WTC11 (cell line): Measurements from ENCODE around the gene BMP10. TPM values are rescaled to one million over a fixed set of nuclear protein-coding genes. Genes with fewer than 3 reads are reported as not detected.

Source experiments
- ATAC-seq: fragments of 200-7000 bp; cut with Tn5 transposase; 2 replicates; pipeline ENCODE4 v1.10.0; 2021; ENCODE audit warnings: mild to moderate bottlenecking, moderate library complexity
- CTCF ChIA-PET: fragments of 300-600 bp; sonication (Branson Sonifier 250); formaldehyde crosslinking; loops from one replicate; lab custom pipeline; 2021; ENCODE audit warnings: antibody characterized with exemption; lab: Charles Lee
- POLR2A ChIA-PET: fragments of 350-600 bp; sonication (Branson Sonifier 250); formaldehyde crosslinking; loops from one replicate; lab custom pipeline; 2021; ENCODE audit warnings: antibody characterized with exemption; lab: Charles Lee
- DNase-seq: peaks from one replicate; pipeline ENCODE4 v3.0.0; 2021; ENCODE audit warnings: low spot score
- H3K27ac Mint-ChIP-seq: 2 replicates; pipeline ENCODE4 v1.8.0; 2021; ENCODE audit warnings: mixed read lengths
- H3K27me3 Mint-ChIP-seq: 2 replicates; pipeline ENCODE4 v1.8.0; 2021; ENCODE audit warnings: low read depth, mild to moderate bottlenecking, moderate library complexity, mixed read lengths
- H3K36me3 Mint-ChIP-seq: 2 replicates; pipeline ENCODE4 v1.8.0; 2021; ENCODE audit warnings: mixed read lengths
- H3K4me1 Mint-ChIP-seq: 2 replicates; pipeline ENCODE4 v1.8.0; 2022; ENCODE audit warnings: mixed read lengths
- H3K4me3 Mint-ChIP-seq: 2 replicates; pipeline ENCODE4 v1.8.0; 2021; ENCODE audit warnings: mild to moderate bottlenecking, moderate library complexity, mixed read lengths
- H3K9me3 Mint-ChIP-seq: 2 replicates; pipeline ENCODE4 v1.8.0; 2021; ENCODE audit warnings: mixed read lengths
- CBFB ChIP-seq: sonication (generic); formaldehyde crosslinking; IDR thresholded peaks from 2 replicates; pipeline ENCODE4 v1.8.1; 2022; ENCODE audit warnings: mild to moderate bottlenecking, low read depth, missing genetic modification reagents
- ELF4 ChIP-seq: sonication (generic); formaldehyde crosslinking; IDR thresholded peaks from 2 replicates; pipeline ENCODE4 v1.8.1; 2022; ENCODE audit warnings: low read depth, mild to moderate bottlenecking, moderate library complexity, missing genetic modification reagents
- ESRRA ChIP-seq: sonication (generic); formaldehyde crosslinking; IDR thresholded peaks from 2 replicates; pipeline ENCODE4 v1.8.1; 2022; ENCODE audit warnings: mild to moderate bottlenecking, missing genetic modification reagents, borderline replicate concordance
- ETV6 ChIP-seq: sonication (generic); formaldehyde crosslinking; IDR thresholded peaks from 2 replicates; pipeline ENCODE4 v1.8.1; 2022; ENCODE audit warnings: mild to moderate bottlenecking, missing genetic modification reagents
- FOXJ3 ChIP-seq: sonication (generic); formaldehyde crosslinking; IDR thresholded peaks from 2 replicates; pipeline ENCODE4 v1.9.0; 2021; ENCODE audit warnings: missing genetic modification reagents, mild to moderate bottlenecking, borderline replicate concordance
- GABPB1 ChIP-seq: sonication (generic); formaldehyde crosslinking; IDR thresholded peaks from 2 replicates; pipeline ENCODE4 v1.8.1; 2023; ENCODE audit warnings: mild to moderate bottlenecking, missing genetic modification reagents
- HMGXB4 ChIP-seq: sonication (generic); formaldehyde crosslinking; IDR thresholded peaks from 2 replicates; pipeline ENCODE4 v1.8.1; 2023; ENCODE audit warnings: mild to moderate bottlenecking, moderate library complexity, missing genetic modification reagents
- JAZF1 ChIP-seq: fragments of 250-450 bp; sonication (Bioruptor Pico); IDR thresholded peaks from 2 replicates; pipeline ENCODE4 v1.9.0; 2021; ENCODE audit warnings: moderate library complexity, mild to moderate bottlenecking, inconsistent platforms
- NFE2L1 ChIP-seq: sonication (generic); formaldehyde crosslinking; IDR thresholded peaks from 2 replicates; pipeline ENCODE4 v1.8.1; 2023; ENCODE audit warnings: missing genetic modification reagents
- NR3C1 ChIP-seq: sonication (generic); formaldehyde crosslinking; conservative IDR thresholded peaks from 2 replicates; pipeline ENCODE4 v1.8.1; 2023; ENCODE audit warnings: low read depth, mild to moderate bottlenecking, missing genetic modification reagents
- OVOL2 ChIP-seq: fragments of 250-450 bp; sonication (Bioruptor Pico); IDR thresholded peaks from 2 replicates; pipeline ENCODE4 v1.9.0; 2021; ENCODE audit warnings: mild to moderate bottlenecking, borderline replicate concordance
- TCF7 ChIP-seq: sonication (generic); formaldehyde crosslinking; IDR thresholded peaks from 2 replicates; pipeline ENCODE4 v1.8.0; 2022; ENCODE audit warnings: mild to moderate bottlenecking, low read depth, missing genetic modification reagents, moderate library complexity
- TEAD4 ChIP-seq: sonication (generic); formaldehyde crosslinking; IDR thresholded peaks from 2 replicates; pipeline ENCODE4 v1.8.0; 2022; ENCODE audit warnings: mild to moderate bottlenecking, missing genetic modification reagents
- TP53 ChIP-seq: sonication (generic); formaldehyde crosslinking; IDR thresholded peaks from 2 replicates; pipeline ENCODE4 v1.8.1; 2023; ENCODE audit warnings: mild to moderate bottlenecking, missing genetic modification reagents
- ZBTB21 ChIP-seq: sonication (generic); formaldehyde crosslinking; IDR thresholded peaks from 2 replicates; pipeline ENCODE4 v1.8.1; 2023; ENCODE audit warnings: mild to moderate bottlenecking, missing genetic modification reagents, borderline replicate concordance
- ZNF138 ChIP-seq: sonication (generic); formaldehyde crosslinking; conservative IDR thresholded peaks from 2 replicates; pipeline ENCODE4 v1.8.1; 2022; ENCODE audit warnings: mild to moderate bottlenecking, moderate library complexity, missing genetic modification reagents
- ZNF232 ChIP-seq: sonication (generic); formaldehyde crosslinking; IDR thresholded peaks from 2 replicates; pipeline ENCODE4 v1.8.0; 2022; ENCODE audit warnings: mild to moderate bottlenecking, missing genetic modification reagents
- ZNF263 ChIP-seq: sonication (generic); formaldehyde crosslinking; IDR thresholded peaks from 2 replicates; pipeline ENCODE4 v1.8.1; 2022; ENCODE audit warnings: low read depth, mild to moderate bottlenecking, moderate library complexity, missing genetic modification reagents
- ZNF317 ChIP-seq: sonication (generic); formaldehyde crosslinking; IDR thresholded peaks from 2 replicates; pipeline ENCODE4 v1.8.1; 2023; ENCODE audit warnings: low read depth, mild to moderate bottlenecking, moderate library complexity, missing genetic modification reagents, borderline replicate concordance
- ZNF416 ChIP-seq: fragments of 250-450 bp; sonication (Bioruptor Pico); IDR thresholded peaks from 2 replicates; pipeline ENCODE4 v1.9.0; 2021; ENCODE audit warnings: mild to moderate bottlenecking, inconsistent platforms
- total RNA-seq: library from RNA; stranded (reverse); gene quantifications from 3 replicates; pipeline ENCODE4 v1.2.3, GENCODE V29; 2021
- TF ChIP-seq, protein P1 (sequence below): sonication (generic); formaldehyde crosslinking; IDR thresholded peaks from 2 replicates; pipeline ENCODE4 v1.8.0; 2023; ENCODE audit warnings: missing genetic modification reagents, mild to moderate bottlenecking, borderline replicate concordance
- TF ChIP-seq, protein P2 (sequence below): sonication (generic); formaldehyde crosslinking; IDR thresholded peaks from 2 replicates; pipeline ENCODE4 v1.8.1; 2023; ENCODE audit warnings: mild to moderate bottlenecking, missing genetic modification reagents
- TF ChIP-seq, protein P3 (sequence below): fragments of 200-600 bp; IDR thresholded peaks from 2 replicates; pipeline ENCODE4 v1.8.0; 2022; ENCODE audit warnings: antibody characterized with exemption
- TF ChIP-seq, protein P4 (sequence below): sonication (generic); formaldehyde crosslinking; IDR thresholded peaks from 2 replicates; pipeline ENCODE4 v1.8.0; 2023; ENCODE audit warnings: mild to moderate bottlenecking, missing genetic modification reagents

The BMP10 gene
- total RNA-seq, 1 experiment from 2014 or later, result not detected

- peaks cover 5% of the 10 kb centered on the region; the same call in 1 of the 2 replicates for H3K4me1 Mint-ChIP-seq
- no peak for TF ChIP-seq ESRRA (CRISPR knock-in tag)
- TF ChIP-seq NR3C1 (CRISPR knock-in tag), result no peak
- no peak for TF ChIP-seq ZNF232 (CRISPR knock-in tag)
- TF ChIP-seq ZNF138, result no peak
- TF ChIP-seq, protein P1, sequence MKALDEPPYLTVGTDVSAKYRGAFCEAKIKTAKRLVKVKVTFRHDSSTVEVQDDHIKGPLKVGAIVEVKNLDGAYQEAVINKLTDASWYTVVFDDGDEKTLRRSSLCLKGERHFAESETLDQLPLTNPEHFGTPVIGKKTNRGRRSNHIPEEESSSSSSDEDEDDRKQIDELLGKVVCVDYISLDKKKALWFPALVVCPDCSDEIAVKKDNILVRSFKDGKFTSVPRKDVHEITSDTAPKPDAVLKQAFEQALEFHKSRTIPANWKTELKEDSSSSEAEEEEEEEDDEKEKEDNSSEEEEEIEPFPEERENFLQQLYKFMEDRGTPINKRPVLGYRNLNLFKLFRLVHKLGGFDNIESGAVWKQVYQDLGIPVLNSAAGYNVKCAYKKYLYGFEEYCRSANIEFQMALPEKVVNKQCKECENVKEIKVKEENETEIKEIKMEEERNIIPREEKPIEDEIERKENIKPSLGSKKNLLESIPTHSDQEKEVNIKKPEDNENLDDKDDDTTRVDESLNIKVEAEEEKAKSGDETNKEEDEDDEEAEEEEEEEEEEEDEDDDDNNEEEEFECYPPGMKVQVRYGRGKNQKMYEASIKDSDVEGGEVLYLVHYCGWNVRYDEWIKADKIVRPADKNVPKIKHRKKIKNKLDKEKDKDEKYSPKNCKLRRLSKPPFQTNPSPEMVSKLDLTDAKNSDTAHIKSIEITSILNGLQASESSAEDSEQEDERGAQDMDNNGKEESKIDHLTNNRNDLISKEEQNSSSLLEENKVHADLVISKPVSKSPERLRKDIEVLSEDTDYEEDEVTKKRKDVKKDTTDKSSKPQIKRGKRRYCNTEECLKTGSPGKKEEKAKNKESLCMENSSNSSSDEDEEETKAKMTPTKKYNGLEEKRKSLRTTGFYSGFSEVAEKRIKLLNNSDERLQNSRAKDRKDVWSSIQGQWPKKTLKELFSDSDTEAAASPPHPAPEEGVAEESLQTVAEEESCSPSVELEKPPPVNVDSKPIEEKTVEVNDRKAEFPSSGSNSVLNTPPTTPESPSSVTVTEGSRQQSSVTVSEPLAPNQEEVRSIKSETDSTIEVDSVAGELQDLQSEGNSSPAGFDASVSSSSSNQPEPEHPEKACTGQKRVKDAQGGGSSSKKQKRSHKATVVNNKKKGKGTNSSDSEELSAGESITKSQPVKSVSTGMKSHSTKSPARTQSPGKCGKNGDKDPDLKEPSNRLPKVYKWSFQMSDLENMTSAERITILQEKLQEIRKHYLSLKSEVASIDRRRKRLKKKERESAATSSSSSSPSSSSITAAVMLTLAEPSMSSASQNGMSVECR (CRISPR knock-in tag), result no peak
- TF ChIP-seq, protein P2, sequence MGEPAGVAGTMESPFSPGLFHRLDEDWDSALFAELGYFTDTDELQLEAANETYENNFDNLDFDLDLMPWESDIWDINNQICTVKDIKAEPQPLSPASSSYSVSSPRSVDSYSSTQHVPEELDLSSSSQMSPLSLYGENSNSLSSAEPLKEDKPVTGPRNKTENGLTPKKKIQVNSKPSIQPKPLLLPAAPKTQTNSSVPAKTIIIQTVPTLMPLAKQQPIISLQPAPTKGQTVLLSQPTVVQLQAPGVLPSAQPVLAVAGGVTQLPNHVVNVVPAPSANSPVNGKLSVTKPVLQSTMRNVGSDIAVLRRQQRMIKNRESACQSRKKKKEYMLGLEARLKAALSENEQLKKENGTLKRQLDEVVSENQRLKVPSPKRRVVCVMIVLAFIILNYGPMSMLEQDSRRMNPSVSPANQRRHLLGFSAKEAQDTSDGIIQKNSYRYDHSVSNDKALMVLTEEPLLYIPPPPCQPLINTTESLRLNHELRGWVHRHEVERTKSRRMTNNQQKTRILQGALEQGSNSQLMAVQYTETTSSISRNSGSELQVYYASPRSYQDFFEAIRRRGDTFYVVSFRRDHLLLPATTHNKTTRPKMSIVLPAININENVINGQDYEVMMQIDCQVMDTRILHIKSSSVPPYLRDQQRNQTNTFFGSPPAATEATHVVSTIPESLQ (CRISPR knock-in tag), result no peak
- no peak for TF ChIP-seq CBFB (CRISPR knock-in tag)
- TF ChIP-seq, protein P3, sequence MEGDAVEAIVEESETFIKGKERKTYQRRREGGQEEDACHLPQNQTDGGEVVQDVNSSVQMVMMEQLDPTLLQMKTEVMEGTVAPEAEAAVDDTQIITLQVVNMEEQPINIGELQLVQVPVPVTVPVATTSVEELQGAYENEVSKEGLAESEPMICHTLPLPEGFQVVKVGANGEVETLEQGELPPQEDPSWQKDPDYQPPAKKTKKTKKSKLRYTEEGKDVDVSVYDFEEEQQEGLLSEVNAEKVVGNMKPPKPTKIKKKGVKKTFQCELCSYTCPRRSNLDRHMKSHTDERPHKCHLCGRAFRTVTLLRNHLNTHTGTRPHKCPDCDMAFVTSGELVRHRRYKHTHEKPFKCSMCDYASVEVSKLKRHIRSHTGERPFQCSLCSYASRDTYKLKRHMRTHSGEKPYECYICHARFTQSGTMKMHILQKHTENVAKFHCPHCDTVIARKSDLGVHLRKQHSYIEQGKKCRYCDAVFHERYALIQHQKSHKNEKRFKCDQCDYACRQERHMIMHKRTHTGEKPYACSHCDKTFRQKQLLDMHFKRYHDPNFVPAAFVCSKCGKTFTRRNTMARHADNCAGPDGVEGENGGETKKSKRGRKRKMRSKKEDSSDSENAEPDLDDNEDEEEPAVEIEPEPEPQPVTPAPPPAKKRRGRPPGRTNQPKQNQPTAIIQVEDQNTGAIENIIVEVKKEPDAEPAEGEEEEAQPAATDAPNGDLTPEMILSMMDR, result no peak
- TF ChIP-seq ETV6 (CRISPR knock-in tag), result no peak
- TF ChIP-seq HMGXB4, result no peak
- TF ChIP-seq ZNF317 (CRISPR knock-in tag), result no peak
- no peak for TF ChIP-seq OVOL2
- TF ChIP-seq TCF7 (CRISPR knock-in tag), result no peak
- no peak for TF ChIP-seq TP53 (CRISPR knock-in tag)
- no peak for TF ChIP-seq ZNF416 (CRISPR knock-in tag)
- no peak for TF ChIP-seq GABPB1 (CRISPR knock-in tag)
- TF ChIP-seq, all 79 proteins: peak for 0
- CTCF ChIA-PET, result interaction anchor here (1.5 to 1.8 kb wide), 2 partner anchors 14 to 99 kb away, joined by 4 to 8 read pairs; no protein-coding TSS in a partner anchor
- Mint-ChIP-seq H3K27ac (no peak overlapping the region), H3K36me3 (no peaks in the 10 kb centered on the region), H3K4me3 (no peak overlapping the region), H3K27me3 (no peaks in the 10 kb centered on the region; the same call in 1 of the 2 replicates), H3K9me3 (no peaks in the 10 kb centered on the region)
- ATAC-seq, result no peak
- no peak for DNase-seq
- POLR2A ChIA-PET, result no interaction called here
Measured at GRCh38 chr2:68850524-68850923, 20.7 kb downstream of the BMP10 start.

GRCh38 chr2:68849579-68850030 is 21.6 kb downstream of the BMP10 start:
- Mint-ChIP-seq H3K4me3 (no peak overlapping the region), H3K9me3 (no peaks in the 10 kb centered on the region), H3K4me1 (peaks cover 5% of the 10 kb centered on the region; the same call in 1 of the 2 replicates), H3K27me3 (no peaks in the 10 kb centered on the region), H3K36me3 (no peaks in the 10 kb centered on the region), H3K27ac (no peak overlapping the region)
- no peak for DNase-seq
- CTCF ChIA-PET, result no interaction called here
- no peak for ATAC-seq
- POLR2A ChIA-PET, result no interaction called here
- no peak for TF ChIP-seq FOXJ3 (CRISPR knock-in tag)
- no peak for TF ChIP-seq ELF4
- TF ChIP-seq ZNF263, result no peak
- TF ChIP-seq NFE2L1 (CRISPR knock-in tag), result no peak
- TF ChIP-seq, protein P4, sequence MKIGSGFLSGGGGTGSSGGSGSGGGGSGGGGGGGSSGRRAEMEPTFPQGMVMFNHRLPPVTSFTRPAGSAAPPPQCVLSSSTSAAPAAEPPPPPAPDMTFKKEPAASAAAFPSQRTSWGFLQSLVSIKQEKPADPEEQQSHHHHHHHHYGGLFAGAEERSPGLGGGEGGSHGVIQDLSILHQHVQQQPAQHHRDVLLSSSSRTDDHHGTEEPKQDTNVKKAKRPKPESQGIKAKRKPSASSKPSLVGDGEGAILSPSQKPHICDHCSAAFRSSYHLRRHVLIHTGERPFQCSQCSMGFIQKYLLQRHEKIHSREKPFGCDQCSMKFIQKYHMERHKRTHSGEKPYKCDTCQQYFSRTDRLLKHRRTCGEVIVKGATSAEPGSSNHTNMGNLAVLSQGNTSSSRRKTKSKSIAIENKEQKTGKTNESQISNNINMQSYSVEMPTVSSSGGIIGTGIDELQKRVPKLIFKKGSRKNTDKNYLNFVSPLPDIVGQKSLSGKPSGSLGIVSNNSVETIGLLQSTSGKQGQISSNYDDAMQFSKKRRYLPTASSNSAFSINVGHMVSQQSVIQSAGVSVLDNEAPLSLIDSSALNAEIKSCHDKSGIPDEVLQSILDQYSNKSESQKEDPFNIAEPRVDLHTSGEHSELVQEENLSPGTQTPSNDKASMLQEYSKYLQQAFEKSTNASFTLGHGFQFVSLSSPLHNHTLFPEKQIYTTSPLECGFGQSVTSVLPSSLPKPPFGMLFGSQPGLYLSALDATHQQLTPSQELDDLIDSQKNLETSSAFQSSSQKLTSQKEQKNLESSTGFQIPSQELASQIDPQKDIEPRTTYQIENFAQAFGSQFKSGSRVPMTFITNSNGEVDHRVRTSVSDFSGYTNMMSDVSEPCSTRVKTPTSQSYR (CRISPR knock-in tag), result no peak
- TF ChIP-seq JAZF1 (CRISPR knock-in tag), result no peak
- no peak for TF ChIP-seq ZBTB21 (CRISPR knock-in tag)
- TF ChIP-seq OVOL2, result no peak
- no peak for TF ChIP-seq TEAD4
